ENCODE measurements around the gene SLC12A5. TPM values are rescaled to one million over a fixed set of nuclear protein-coding genes. Genes with fewer than 3 reads are reported as not detected.

The SLC12A5 gene
- total RNA-seq, 1 experiment from 2014 or later: 7.2 TPM

- TF ChIP-seq PRDM15 (CRISPR knock-in tag; IDR thresholded peaks at IDR 0.05): no peak
- no peak for TF ChIP-seq HMGA2 (CRISPR knock-in tag; IDR thresholded peaks at IDR 0.05)
- no peak for TF ChIP-seq ZNF281 (CRISPR knock-in tag; IDR thresholded peaks at IDR 0.05)
- TF ChIP-seq ETV6 (CRISPR knock-in tag; IDR thresholded peaks at IDR 0.05): no peak
Observed at GRCh38 chr20:46017272-46017671, 11.7 kb upstream of the SLC12A5 start (continued).

DNA sequence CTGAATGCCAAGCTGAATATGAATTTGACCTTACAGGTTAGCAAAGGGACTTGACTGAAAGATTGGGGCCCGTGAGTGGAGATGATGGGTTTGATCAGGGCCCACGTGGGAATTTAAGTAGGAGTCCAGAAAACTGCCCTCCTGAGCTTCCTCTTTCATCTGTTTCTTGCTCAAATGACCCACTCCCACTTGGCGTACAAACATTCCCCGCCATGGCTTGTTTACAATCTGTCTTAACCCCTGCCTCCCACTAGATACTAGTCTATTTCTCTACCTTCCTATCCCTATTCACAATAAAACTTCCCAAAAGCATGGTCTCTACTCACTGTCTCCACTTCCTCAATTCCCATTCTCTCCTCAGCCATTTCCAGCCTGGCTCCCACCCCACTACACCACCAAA is 10.9 kb upstream of the SLC12A5 start:
- H3K4me3 Mint-ChIP-seq: no peak overlapping the region
- H3K4me1 Mint-ChIP-seq: peaks cover 18% of the 10 kb centered on the region
- ATAC-seq (no peak), DNase-seq (ENCODE audit: low spot score) (no peak)
- H3K36me3 Mint-ChIP-seq: no peaks in the 10 kb centered on the region
- H3K27ac Mint-ChIP-seq: no peak overlapping the region
- no peaks in the 10 kb centered on the region for H3K9me3 Mint-ChIP-seq
- ChIA-PET CTCF (no interaction called here), POLR2A (no interaction called here)
- peaks cover 11% of the 10 kb centered on the region for H3K27me3 Mint-ChIP-seq (ENCODE audit: low read depth)
- TF ChIP-seq ATF1 (CRISPR knock-in tag; IDR thresholded peaks at IDR 0.05) (no peak), ZNF232 (CRISPR knock-in tag; IDR thresholded peaks at IDR 0.05) (no peak), SOX15 (CRISPR knock-in tag; IDR thresholded peaks at IDR 0.05) (no peak), NFATC4 (CRISPR knock-in tag; IDR thresholded peaks at IDR 0.05) (no peak), ELF4 (CRISPR knock-in tag; IDR thresholded peaks at IDR 0.05; ENCODE audit: low read depth) (no peak), TEAD1 (CRISPR knock-in tag; IDR thresholded peaks at IDR 0.05) (no peak), HMGA2 (CRISPR knock-in tag; IDR thresholded peaks at IDR 0.05) (no peak)
- TF ChIP-seq, protein P1, sequence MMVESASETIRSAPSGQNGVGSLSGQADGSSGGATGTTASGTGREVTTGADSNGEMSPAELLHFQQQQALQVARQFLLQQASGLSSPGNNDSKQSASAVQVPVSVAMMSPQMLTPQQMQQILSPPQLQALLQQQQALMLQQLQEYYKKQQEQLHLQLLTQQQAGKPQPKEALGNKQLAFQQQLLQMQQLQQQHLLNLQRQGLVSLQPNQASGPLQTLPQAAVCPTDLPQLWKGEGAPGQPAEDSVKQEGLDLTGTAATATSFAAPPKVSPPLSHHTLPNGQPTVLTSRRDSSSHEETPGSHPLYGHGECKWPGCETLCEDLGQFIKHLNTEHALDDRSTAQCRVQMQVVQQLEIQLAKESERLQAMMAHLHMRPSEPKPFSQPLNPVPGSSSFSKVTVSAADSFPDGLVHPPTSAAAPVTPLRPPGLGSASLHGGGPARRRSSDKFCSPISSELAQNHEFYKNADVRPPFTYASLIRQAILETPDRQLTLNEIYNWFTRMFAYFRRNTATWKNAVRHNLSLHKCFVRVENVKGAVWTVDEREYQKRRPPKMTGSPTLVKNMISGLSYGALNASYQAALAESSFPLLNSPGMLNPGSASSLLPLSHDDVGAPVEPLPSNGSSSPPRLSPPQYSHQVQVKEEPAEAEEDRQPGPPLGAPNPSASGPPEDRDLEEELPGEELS (CRISPR knock-in tag; IDR thresholded peaks at IDR 0.05): no peak

DNA sequence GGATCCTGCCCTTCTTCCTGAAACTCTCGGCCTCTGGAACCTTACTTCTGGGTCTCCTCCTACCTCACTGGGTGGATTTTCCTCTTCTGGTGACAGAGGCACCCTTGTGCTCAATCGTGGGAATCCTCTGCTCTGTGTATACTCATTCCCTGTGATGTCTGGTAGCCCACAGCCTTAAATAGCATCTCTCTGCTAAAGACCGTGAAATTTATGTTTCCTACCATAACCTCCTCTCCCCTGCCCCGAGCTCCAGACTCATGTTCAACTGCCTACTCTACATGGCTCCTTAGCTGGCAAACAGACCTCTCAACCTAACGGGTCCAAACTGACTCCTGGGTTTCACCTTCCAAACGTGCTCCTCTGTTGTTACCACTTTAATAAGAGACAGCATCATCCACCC is 10.4 kb upstream of the SLC12A5 start:
- H3K4me3 Mint-ChIP-seq: no peak overlapping the region
- peaks cover 16% of the 10 kb centered on the region for H3K27me3 Mint-ChIP-seq (ENCODE audit: low read depth)
- DNase-seq (ENCODE audit: low spot score) (no peak), ATAC-seq (no peak)
- peaks cover 18% of the 10 kb centered on the region for H3K4me1 Mint-ChIP-seq
- H3K9me3 Mint-ChIP-seq: no peaks in the 10 kb centered on the region
- CTCF ChIA-PET: no interaction called here
- TF ChIP-seq NR1H2 (CRISPR knock-in tag; IDR thresholded peaks at IDR 0.05) (no peak), TEAD1 (CRISPR knock-in tag; IDR thresholded peaks at IDR 0.05) (no peak), GTF2I (CRISPR knock-in tag; conservative IDR thresholded peaks at IDR 0.05) (no peak)
- TF ChIP-seq, protein P1 (CRISPR knock-in tag; IDR thresholded peaks at IDR 0.05): no peak
- no peak overlapping the region for H3K27ac Mint-ChIP-seq
- POLR2A ChIA-PET: no interaction called here
- no peaks in the 10 kb centered on the region for H3K36me3 Mint-ChIP-seq
